Measurements from ENCODE around the gene LGALS8. TPM values are rescaled to one million over a fixed set of nuclear protein-coding genes. Genes with fewer than 3 reads are reported as not detected.
A peak's percentile ranks its signal among the peaks of the same experiment; 100 is the strongest.
"Not testable (repeated sequence)": the region's sequence is repeated elsewhere in the genome, so short reads cannot be mapped to it uniquely, and the experiment has no call there.

LGALS8 gene
- total RNA-seq, 6 donors from 2014 or later = 56.2 to 225 (median 75.2) TPM

DNA sequence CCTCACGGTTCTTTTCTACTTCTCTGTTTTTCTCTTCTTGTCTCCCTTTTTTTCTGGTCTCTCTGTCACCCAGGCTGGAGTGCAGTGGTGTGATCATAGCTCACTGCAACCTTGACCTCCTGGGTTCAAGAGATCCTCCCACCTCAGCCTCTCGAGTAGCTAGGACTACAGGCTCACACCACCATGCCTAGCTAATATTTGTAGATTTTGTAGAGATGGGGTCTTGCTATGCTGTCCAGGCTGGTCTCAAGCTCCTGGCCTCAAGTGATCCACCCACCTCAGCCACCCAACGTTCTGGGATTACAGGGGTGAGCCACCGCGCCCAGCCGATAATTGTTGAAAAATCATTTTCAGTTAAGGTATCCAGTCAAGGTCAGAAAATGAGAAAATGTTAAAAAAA is 25.9 kb upstream of the LGALS8 start:
- 70 to 74% methylated on average over 5 to 6 of the region's 6 CpGs for WGBS, 2 donors

GRCh38 chr1:236501093-236501492 is 22.7 kb upstream of the LGALS8 start:
- Histone ChIP-seq H3K27me3 (no peaks in the 10 kb centered on the region), H3K4me1 (peaks cover 8 to 11% (median 9%) of the 10 kb centered on the region in 4 donors), H3K36me3 (no peaks in the 10 kb centered on the region), H3K27ac (no peak overlapping the region), H3K4me3 (no peak overlapping the region), H3K9me3 (no peaks in the 10 kb centered on the region)
- 90 to 91% methylated on average over 6 of the region's 6 CpGs for WGBS, 2 donors
- no peak for DNase-seq
- no peak for ATAC-seq (ENCODE audit: low FRiP score in 2 of 2)
- TF ChIP-seq POLR2A (IDR thresholded peaks at IDR 0.05) = no peak
- TF ChIP-seq CTCF (IDR thresholded peaks at IDR 0.05) = no peak
- no peak for TF ChIP-seq EP300 (IDR thresholded peaks at IDR 0.05)
- no peak for TF ChIP-seq POLR2AphosphoS5 (IDR thresholded peaks at IDR 0.05)

More for the DNA sequence above, 25.9 kb upstream of the LGALS8 start:
- ATAC-seq (ENCODE audit: low FRiP score in 2 of 2) (no peak), DNase-seq (no peak)
- H3K4me3 ChIP-seq = no peak overlapping the region
- no peaks in the 10 kb centered on the region for H3K36me3 ChIP-seq
- H3K27me3 ChIP-seq = no peaks in the 10 kb centered on the region
- H3K4me1 ChIP-seq = peaks cover 2 to 5% (median 5%) of the 10 kb centered on the region in 4 donors
- H3K27ac ChIP-seq = no peak overlapping the region
- TF ChIP-seq POLR2AphosphoS5 (IDR thresholded peaks at IDR 0.05) (no peak), EP300 (IDR thresholded peaks at IDR 0.05) (no peak), POLR2A (IDR thresholded peaks at IDR 0.05) (no peak), CTCF (IDR thresholded peaks at IDR 0.05) (no peak)
- no peaks in the 10 kb centered on the region for H3K9me3 ChIP-seq

GRCh38 chr1:236502579-236502971 is 21.2 kb upstream of the LGALS8 start:
- peaks cover 8 to 11% (median 9%) of the 10 kb centered on the region in 4 donors for H3K4me1 ChIP-seq
- no peaks in the 10 kb centered on the region for H3K36me3 ChIP-seq
- 29 to 35% methylated on average over 2 of the region's 2 CpGs for WGBS, 2 donors
- DNase-seq = no peak
- no peaks in the 10 kb centered on the region for H3K9me3 ChIP-seq
- ATAC-seq (ENCODE audit: low FRiP score in 2 of 2) = no peak
- TF ChIP-seq POLR2A (IDR thresholded peaks at IDR 0.05) (no peak), EP300 (IDR thresholded peaks at IDR 0.05) (no peak), POLR2AphosphoS5 (IDR thresholded peaks at IDR 0.05) (no peak), CTCF (IDR thresholded peaks at IDR 0.05) (no peak)
- H3K27me3 ChIP-seq = no peaks in the 10 kb centered on the region
- peak overlapping the region in 1 of 4 donors; percentile 40 for H3K4me3 ChIP-seq
- peak overlapping the region in 1 of 4 donors; percentile 42 for H3K27ac ChIP-seq

DNA sequence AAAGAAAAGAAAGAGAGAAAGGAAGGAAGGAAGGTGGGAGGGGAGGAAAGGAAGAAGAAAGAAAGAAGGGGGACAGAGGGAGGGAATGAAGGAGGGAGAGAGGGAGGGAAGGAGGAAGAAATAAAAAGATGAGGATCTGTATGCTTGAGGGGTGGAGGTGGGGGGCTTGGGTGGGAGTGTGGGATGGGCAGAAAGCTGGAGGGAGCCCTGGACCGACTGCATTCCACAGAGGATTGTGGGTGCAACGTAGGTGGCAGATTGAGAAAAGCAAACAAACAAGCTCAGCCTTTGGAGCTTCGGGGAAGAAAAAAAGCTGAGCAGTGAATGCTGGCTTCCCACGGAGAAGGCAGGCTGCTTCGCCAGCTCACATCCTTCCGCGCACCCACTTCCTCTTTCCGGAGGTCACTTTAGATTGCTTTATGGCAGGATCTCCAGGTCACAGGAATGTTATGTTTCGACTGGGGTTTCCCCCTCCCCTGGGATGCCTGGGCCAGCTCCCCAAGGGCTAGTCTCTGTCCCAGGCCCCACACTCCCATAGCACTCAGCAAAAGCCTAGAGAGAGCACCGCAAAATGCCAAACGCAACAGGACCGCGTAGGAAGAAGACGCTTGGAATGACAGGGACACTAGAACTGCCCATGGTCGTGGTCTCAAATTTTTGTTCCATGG is 20.7 kb upstream of the LGALS8 start:
- H3K4me1 ChIP-seq = peaks cover 8 to 11% (median 9%) of the 10 kb centered on the region in 4 donors
- H3K27me3 ChIP-seq = no peaks in the 10 kb centered on the region
- H3K27ac ChIP-seq = peak overlapping the region in 3 of 4 donors; percentile 42 to 60 (median 54)
- DNase-seq (peak in 1 of 2 donors; percentile 67), ATAC-seq (ENCODE audit: low FRiP score in 2 of 2) (peak; percentile 67 to 81)
- H3K4me3 ChIP-seq = peak overlapping the region in 3 of 4 donors; percentile 21 to 40 (median 34)
- WGBS, 2 donors = 19 to 22% methylated on average over 15 of the region's 15 CpGs
- H3K36me3 ChIP-seq = no peaks in the 10 kb centered on the region
- H3K9me3 ChIP-seq = no peaks in the 10 kb centered on the region
- TF ChIP-seq EP300 (IDR thresholded peaks at IDR 0.05) = no peak
- TF ChIP-seq CTCF (IDR thresholded peaks at IDR 0.05) = no peak
- TF ChIP-seq POLR2A (IDR thresholded peaks at IDR 0.05) = no peak
- TF ChIP-seq POLR2AphosphoS5 (IDR thresholded peaks at IDR 0.05) = no peak

- H3K4me3 ChIP-seq; H3K27ac ChIP-seq; H3K27me3 ChIP-seq; H3K9me3 ChIP-seq; DNase-seq; ATAC-seq (ENCODE audit: low FRiP score in 2 of 2); H3K36me3 ChIP-seq: not testable (repeated sequence)
- 85 to 90% methylated on average over 3 of the region's 3 CpGs for WGBS, 2 donors
- peaks cover 8 to 11% (median 9%) of the 10 kb centered on the region in 4 donors for H3K4me1 ChIP-seq
These were observed 19.4 kb upstream of the LGALS8 start for GRCh38 chr1:236504338-236504737.
